NB4 (cell line): ENCODE data around the gene OAS3.

ENCODE experiments used
- DNase-seq: peaks from one replicate; pipeline ENCODE4 v3.0.0; 2010; ENCODE audit warnings: low read depth
- H3K4me3 ChIP-seq: one replicate; pipeline ENCODE4 v1.5.1; 2011; ENCODE audit warnings: mild to moderate bottlenecking, low read depth, low read length, moderate library complexity
- MYC ChIP-seq: IDR thresholded peaks from 2 replicates; pipeline ENCODE4 v1.6.1; 2011; ENCODE audit warnings: low read depth, low read length
- POLR2A ChIP-seq: IDR thresholded peaks from 2 replicates; pipeline ENCODE4 v1.6.1; 2011; ENCODE audit warnings: mild to moderate bottlenecking; ENCODE audit not compliant: insufficient read length; ENCODE audit errors: extremely low read depth
- TF ChIP-seq, protein P1 (sequence below): IDR thresholded peaks from 2 replicates; pipeline ENCODE4 v1.6.1; 2011; ENCODE audit warnings: low read depth, low read length
- TF ChIP-seq, protein P2 (sequence below): IDR thresholded peaks from one replicate; pipeline ENCODE4 v1.5.1; 2012; ENCODE audit warnings: low read depth, low read length

Gene OAS3, protein sequence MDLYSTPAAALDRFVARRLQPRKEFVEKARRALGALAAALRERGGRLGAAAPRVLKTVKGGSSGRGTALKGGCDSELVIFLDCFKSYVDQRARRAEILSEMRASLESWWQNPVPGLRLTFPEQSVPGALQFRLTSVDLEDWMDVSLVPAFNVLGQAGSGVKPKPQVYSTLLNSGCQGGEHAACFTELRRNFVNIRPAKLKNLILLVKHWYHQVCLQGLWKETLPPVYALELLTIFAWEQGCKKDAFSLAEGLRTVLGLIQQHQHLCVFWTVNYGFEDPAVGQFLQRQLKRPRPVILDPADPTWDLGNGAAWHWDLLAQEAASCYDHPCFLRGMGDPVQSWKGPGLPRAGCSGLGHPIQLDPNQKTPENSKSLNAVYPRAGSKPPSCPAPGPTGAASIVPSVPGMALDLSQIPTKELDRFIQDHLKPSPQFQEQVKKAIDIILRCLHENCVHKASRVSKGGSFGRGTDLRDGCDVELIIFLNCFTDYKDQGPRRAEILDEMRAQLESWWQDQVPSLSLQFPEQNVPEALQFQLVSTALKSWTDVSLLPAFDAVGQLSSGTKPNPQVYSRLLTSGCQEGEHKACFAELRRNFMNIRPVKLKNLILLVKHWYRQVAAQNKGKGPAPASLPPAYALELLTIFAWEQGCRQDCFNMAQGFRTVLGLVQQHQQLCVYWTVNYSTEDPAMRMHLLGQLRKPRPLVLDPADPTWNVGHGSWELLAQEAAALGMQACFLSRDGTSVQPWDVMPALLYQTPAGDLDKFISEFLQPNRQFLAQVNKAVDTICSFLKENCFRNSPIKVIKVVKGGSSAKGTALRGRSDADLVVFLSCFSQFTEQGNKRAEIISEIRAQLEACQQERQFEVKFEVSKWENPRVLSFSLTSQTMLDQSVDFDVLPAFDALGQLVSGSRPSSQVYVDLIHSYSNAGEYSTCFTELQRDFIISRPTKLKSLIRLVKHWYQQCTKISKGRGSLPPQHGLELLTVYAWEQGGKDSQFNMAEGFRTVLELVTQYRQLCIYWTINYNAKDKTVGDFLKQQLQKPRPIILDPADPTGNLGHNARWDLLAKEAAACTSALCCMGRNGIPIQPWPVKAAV

DNA sequence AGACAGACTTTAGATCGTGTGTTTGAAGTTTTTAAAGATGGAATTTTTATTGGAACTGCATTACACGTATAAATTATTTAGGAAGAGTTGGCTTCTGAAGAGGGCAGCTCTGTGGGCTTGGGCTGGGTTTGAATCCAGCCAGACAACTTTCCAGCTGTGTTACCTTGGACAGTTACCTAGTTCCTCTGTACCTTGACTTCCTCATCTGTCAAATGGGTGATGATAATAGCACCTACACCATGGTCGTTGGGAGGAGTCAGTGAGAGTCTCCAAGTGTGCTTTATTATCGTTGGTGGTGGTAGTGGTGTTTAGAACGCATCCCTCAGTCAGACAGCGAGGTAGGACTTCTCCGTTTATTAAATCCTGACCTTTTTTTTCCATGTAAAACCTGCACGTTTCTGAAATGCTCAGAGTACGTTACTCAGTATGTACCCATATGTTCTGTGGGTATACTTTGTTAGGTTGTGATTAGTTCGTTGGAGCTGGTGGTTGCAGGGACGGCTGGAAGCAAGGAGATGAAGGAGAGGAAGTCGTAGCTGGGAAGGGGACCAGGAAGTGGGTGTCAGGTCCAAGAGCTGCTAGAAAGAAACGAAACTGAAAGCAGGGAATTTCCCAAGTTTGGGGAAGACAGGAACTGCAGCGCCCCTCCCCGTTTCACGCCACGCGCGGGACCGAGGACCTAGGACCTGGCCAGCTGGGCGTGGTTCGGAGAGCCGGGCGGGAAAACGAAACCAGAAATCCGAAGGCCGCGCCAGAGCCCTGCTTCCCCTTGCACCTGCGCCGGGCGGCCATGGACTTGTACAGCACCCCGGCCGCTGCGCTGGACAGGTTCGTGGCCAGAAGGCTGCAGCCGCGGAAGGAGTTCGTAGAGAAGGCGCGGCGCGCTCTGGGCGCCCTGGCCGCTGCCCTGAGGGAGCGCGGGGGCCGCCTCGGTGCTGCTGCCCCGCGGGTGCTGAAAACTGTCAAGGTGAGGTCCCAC is at the start of gene OAS3:
Gene OAS3, plus strand, starts transcription at position 734 of the 979 bp plus-strand sequence. Its CDS starts 57 bp downstream, at position 791.
- peak within 1 kb of the TSS; percentile 58 for H3K4me3 ChIP-seq
- TF ChIP-seq POLR2A (no peak), MYC (peak; percentile 30; the same call in 1 of the 2 replicates)
- TF ChIP-seq, protein P1, sequence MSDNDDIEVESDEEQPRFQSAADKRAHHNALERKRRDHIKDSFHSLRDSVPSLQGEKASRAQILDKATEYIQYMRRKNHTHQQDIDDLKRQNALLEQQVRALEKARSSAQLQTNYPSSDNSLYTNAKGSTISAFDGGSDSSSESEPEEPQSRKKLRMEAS = 0 out of 2 replicates have a peak, but pooled peaks have one; percentile 13
- TF ChIP-seq, protein P2, sequence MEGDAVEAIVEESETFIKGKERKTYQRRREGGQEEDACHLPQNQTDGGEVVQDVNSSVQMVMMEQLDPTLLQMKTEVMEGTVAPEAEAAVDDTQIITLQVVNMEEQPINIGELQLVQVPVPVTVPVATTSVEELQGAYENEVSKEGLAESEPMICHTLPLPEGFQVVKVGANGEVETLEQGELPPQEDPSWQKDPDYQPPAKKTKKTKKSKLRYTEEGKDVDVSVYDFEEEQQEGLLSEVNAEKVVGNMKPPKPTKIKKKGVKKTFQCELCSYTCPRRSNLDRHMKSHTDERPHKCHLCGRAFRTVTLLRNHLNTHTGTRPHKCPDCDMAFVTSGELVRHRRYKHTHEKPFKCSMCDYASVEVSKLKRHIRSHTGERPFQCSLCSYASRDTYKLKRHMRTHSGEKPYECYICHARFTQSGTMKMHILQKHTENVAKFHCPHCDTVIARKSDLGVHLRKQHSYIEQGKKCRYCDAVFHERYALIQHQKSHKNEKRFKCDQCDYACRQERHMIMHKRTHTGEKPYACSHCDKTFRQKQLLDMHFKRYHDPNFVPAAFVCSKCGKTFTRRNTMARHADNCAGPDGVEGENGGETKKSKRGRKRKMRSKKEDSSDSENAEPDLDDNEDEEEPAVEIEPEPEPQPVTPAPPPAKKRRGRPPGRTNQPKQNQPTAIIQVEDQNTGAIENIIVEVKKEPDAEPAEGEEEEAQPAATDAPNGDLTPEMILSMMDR = no peak
- peak; percentile 62 for DNase-seq

DNA sequence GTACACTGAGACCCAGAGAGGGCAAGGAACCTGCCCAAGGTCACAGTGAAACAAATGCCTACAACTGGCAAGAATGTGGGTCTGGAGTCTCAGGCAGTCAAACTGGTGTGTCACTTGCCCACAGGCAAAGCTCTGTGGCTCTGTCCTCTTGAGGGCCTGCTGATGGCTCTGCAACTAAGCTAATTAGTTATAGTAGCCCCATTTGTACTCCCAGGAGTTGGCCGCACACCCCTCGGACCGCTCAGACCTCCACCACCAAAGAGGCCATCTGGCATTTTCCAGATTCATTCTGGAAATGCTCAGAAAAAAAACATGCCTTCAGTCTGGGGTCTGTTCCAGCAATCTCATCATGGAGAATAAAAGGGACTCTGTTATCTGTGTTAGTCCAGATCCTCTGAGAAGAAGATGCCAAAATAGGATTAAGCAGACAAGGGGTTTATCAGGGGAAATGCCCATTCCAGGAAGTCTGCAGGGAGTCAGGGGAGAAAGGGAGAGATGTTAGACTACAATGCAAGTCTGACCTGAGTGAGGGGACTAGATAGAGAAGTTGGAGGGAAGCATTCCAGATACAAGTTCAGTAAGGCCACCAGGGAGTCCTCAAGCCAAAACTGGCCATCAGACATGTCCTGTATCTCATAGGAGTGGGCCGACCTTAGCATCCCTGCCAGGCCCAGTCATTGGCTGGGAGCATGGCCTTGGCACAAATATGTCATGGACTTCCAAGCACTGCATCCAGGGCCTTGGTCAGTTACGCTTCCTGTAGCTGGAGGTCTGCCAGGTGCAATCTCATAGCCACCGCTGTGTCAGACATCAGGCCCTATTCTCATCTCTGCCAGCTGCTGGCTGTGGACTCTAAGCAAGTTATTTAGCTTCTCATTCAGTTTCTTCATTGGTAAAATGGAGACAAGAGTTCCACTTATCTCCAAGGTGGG is 46.9 kb upstream of the OAS3 start:
- TF ChIP-seq POLR2A (no peak), MYC (no peak)
- TF ChIP-seq, protein P2 = no peak
- TF ChIP-seq, protein P1 = no peak
- DNase-seq = no peak
- no peak overlapping the region for H3K4me3 ChIP-seq

DNA sequence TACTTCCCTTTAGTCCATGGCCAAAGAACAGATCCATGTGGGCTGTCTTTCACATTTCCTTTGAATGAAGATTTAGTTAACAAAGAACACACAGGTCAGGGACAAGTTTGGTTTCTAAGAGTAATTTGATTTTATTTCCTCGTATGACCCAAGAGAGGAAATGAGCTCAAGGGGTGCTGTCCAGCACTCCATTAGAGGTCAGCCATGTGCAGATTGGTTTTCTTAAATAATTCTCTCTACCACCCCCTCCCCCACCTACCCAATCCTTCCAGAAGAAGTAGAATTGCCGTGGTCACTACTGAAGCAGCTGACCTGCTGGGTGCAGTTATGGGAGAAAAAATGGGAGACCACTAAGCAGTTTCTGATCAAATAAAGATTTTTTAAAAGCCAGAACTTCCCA is 45.4 kb upstream of the OAS3 start:
- TF ChIP-seq, protein P1 = no peak
- TF ChIP-seq MYC = no peak
- TF ChIP-seq POLR2A = no peak
- TF ChIP-seq, protein P2 = no peak
- H3K4me3 ChIP-seq = no peak overlapping the region
- no peak for DNase-seq

DNA sequence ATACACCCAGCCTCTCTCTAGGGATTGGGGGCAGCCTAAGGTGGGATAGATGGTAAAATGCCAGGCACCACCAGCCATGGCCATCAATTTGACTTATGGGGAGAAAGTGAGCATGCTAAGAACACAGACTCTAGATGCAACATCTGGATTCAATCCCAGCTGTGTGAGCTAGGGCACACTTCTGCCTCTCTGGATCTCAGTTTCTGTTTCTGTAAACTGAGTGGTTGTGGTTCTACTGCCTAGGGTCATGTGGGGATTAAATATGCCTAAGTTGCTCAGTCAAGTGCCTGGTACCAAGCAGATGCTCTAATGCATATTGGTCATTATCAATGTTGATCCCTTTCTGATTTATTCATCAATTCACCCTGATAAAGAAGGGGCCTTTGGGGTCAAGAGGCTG is 44.1 kb upstream of the OAS3 start:
- DNase-seq = no peak
- TF ChIP-seq, protein P1 = no peak
- TF ChIP-seq POLR2A (no peak), MYC (no peak)
- TF ChIP-seq, protein P2 = no peak

More for the DNA sequence above, 44.1 kb upstream of the OAS3 start:
- H3K4me3 ChIP-seq = no peak overlapping the region
